A673 (cell line): ENCODE data around the gene BGN. TPM values are rescaled to one million over a fixed set of nuclear protein-coding genes. Genes with fewer than 3 reads are reported as not detected.

Experiments used
- BruUV-seq: library from RNA; stranded (reverse); fragments of 400-500 nt; replicated peaks from 2 replicates; lab custom pipeline; 2021; lab: Mats Ljungman, UMichigan
- CTCF ChIA-PET: fragments of 300-600 bp; sonication (Branson Sonifier 250); formaldehyde crosslinking; loops from one replicate; lab custom pipeline; 2022; ENCODE audit warnings: antibody characterized with exemption; lab: Charles Lee
- POLR2A ChIA-PET: fragments of 300-600 bp; sonication (Branson Sonifier 250); formaldehyde crosslinking; loops from one replicate; lab custom pipeline; 2022; ENCODE audit warnings: antibody characterized with exemption; ENCODE audit not compliant: low non-redundant PET; lab: Charles Lee
- DNase-seq: peaks from one replicate; pipeline ENCODE4 v3.0.0-alpha.2; 2015; ENCODE audit warnings: low spot score
- H3K27ac ChIP-seq: fragments of 200-600 bp; sonication (generic); 2 replicates; pipeline ENCODE4 v1.5.1; 2016; ENCODE audit warnings: mixed run types, low read depth, mild to moderate bottlenecking, mixed read lengths, antibody characterized with exemption, low read length; ENCODE audit not compliant: poor library complexity, severe bottlenecking
- H3K27me3 ChIP-seq: fragments of 200-600 bp; sonication (generic); replicated peaks from 2 replicates; pipeline ENCODE4 v1.6.1; 2017; ENCODE audit warnings: mixed run types, low read depth, mild to moderate bottlenecking, mixed read lengths, antibody characterized with exemption, low read length; ENCODE audit not compliant: insufficient read depth, poor library complexity
- H3K36me3 ChIP-seq: fragments of 200-600 bp; sonication (generic); 2 replicates; pipeline ENCODE4 v1.6.1; 2016; ENCODE audit warnings: mixed run types, mild to moderate bottlenecking, mixed read lengths, antibody characterized with exemption, low read length; ENCODE audit not compliant: insufficient read depth, poor library complexity, severe bottlenecking
- H3K4me1 ChIP-seq: fragments of 200-600 bp; sonication (generic); 2 replicates; pipeline ENCODE4 v1.6.1; 2017; ENCODE audit warnings: mixed run types, mild to moderate bottlenecking, mixed read lengths, antibody characterized with exemption, low read length; ENCODE audit not compliant: insufficient read depth, poor library complexity, severe bottlenecking
- H3K4me3 ChIP-seq: fragments of 200-600 bp; sonication (generic); 2 replicates; pipeline ENCODE4 v1.5.1; 2016; ENCODE audit warnings: low read depth, mixed run types, mild to moderate bottlenecking, mixed read lengths, low read length; ENCODE audit not compliant: poor library complexity, severe bottlenecking
- H3K9me3 ChIP-seq: fragments of 200-600 bp; sonication (generic); 2 replicates; pipeline ENCODE4 v1.6.1; 2016; ENCODE audit warnings: mixed run types, low read depth, mild to moderate bottlenecking, mixed read lengths, antibody characterized with exemption, low read length; ENCODE audit not compliant: poor library complexity, severe bottlenecking
- CTCF ChIP-seq: fragments of 300-800, 200-600 bp; sonication (generic); conservative IDR thresholded peaks from 2 replicates; pipeline ENCODE4 v1.5.1; 2017; ENCODE audit warnings: low read depth, mild to moderate bottlenecking, antibody characterized with exemption, low read length, moderate library complexity, mixed read lengths
- EZH2 ChIP-seq: fragments of 200-600 bp; sonication (generic); IDR thresholded peaks from 2 replicates; pipeline ENCODE4 v1.6.1; 2017; ENCODE audit warnings: borderline replicate concordance, low read depth, mild to moderate bottlenecking, mixed read lengths, antibody characterized with exemption, low read length; ENCODE audit not compliant: poor library complexity, severe bottlenecking
- intact Hi-C: fragments of 100-400 bp; cut with micrococcal nuclease; formaldehyde crosslinking; loops from one replicate; pipeline ENCODE4 v1.10.0; 2022; ENCODE audit not compliant: unreplicated experiment
- total RNA-seq: library from RNA; stranded (reverse); gene quantifications from 2 replicates; pipeline ENCODE4 v1.2.3, GENCODE V29; 2021

The BGN gene
- total RNA-seq, 1 experiment from 2014 or later: 51.8 TPM

- Histone ChIP-seq H3K27ac (no peak overlapping the region), H3K27me3 (no peaks in the 10 kb centered on the region), H3K36me3 (no peaks in the 10 kb centered on the region), H3K4me1 (no peaks in the 10 kb centered on the region), H3K9me3 (no peaks in the 10 kb centered on the region), H3K4me3 (no peak overlapping the region)
- intact Hi-C loops: loop anchor here (2.0 to 10.0 kb wide), 2 partner anchors 114 to 400 kb away; no protein-coding TSS in a partner anchor
- DNase-seq: peak; percentile 71
- TF ChIP-seq CTCF (peak; percentile 79), EZH2 (no peak)
- no TSS peak for BruUV-seq
- POLR2A ChIA-PET: interaction anchor here (0.8 kb wide), 1 partner anchor 45 kb away, joined by 3 read pairs; no protein-coding TSS in a partner anchor
- CTCF ChIA-PET: interaction anchor here (1.0 to 1.1 kb wide), 3 partner anchors 107 to 153 kb away, joined by 3 to 8 read pairs (median 4); no protein-coding TSS in a partner anchor
These were observed 59.9 kb downstream of the BGN start for GRCh38 chrX:153554519-153555167.

- ChIA-PET CTCF (no interaction called here), POLR2A (interaction anchor here (0.6 kb wide), 1 partner anchor 460 kb away, joined by 4 read pairs; no protein-coding TSS in a partner anchor)
- BruUV-seq: no TSS peak
- Histone ChIP-seq H3K27me3 (no peaks in the 10 kb centered on the region), H3K27ac (no peak overlapping the region), H3K4me3 (no peak overlapping the region), H3K9me3 (no peaks in the 10 kb centered on the region), H3K36me3 (no peaks in the 10 kb centered on the region), H3K4me1 (no peaks in the 10 kb centered on the region)
- intact Hi-C loops: loop anchor here (10.0 kb wide), 1 partner anchor 398 kb away; no protein-coding TSS in a partner anchor
- TF ChIP-seq CTCF: no peak
- no peak for TF ChIP-seq EZH2
- no peak for DNase-seq
These were observed 62.0 kb downstream of the BGN start for GRCh38 chrX:153556767-153557166.

GRCh38 chrX:153557618-153558355 lies 63.0 kb downstream of the BGN start:
- Histone ChIP-seq H3K27ac (no peak overlapping the region), H3K4me1 (no peaks in the 10 kb centered on the region), H3K27me3 (no peaks in the 10 kb centered on the region), H3K9me3 (no peaks in the 10 kb centered on the region), H3K36me3 (no peaks in the 10 kb centered on the region), H3K4me3 (no peak overlapping the region)
- ChIA-PET POLR2A (no interaction called here), CTCF (no interaction called here)
- no TSS peak for BruUV-seq
- intact Hi-C loops: loop anchor here (10.0 kb wide), 1 partner anchor 397 kb away; no protein-coding TSS in a partner anchor
- no peak for TF ChIP-seq CTCF
- TF ChIP-seq EZH2: no peak
- DNase-seq: no peak

Other genes with a start within 250 kb of the BGN start
- not detected in 2 replicates for gene PNMA6F, start 173.2 kb upstream of the BGN start, total RNA-seq
- gene ZNF275, start 160.8 kb upstream of the BGN start, total RNA-seq: 14.7 and 16.9 TPM in 2 replicates
- gene PNMA6E, start 93.6 kb upstream of the BGN start, total RNA-seq: not detected in 2 replicates
- 0.41 and 0.55 TPM in 2 replicates for gene ZFP92, start 83.5 kb upstream of the BGN start, total RNA-seq
- 0.77 and 2.1 TPM in 2 replicates for gene TREX2, start 48.9 kb upstream of the BGN start, total RNA-seq
- 75.3 and 82.6 TPM in 2 replicates for gene HAUS7, start 24.4 kb upstream of the BGN start, total RNA-seq
- 0.11 and 0.42 TPM in 2 replicates for gene ATP2B3, start 22.7 kb downstream of the BGN start, total RNA-seq
- gene CCNQ, start 104.2 kb downstream of the BGN start, total RNA-seq: 27.1 and 32.4 TPM in 2 replicates
- gene DUSP9, start 152.2 kb downstream of the BGN start, total RNA-seq: 0.92 and 1.4 TPM in 2 replicates
- 0.52 and 0.60 TPM in 2 replicates for gene PNCK, start 178.8 kb downstream of the BGN start, total RNA-seq
- gene SLC6A8, start 192.9 kb downstream of the BGN start, total RNA-seq: 41.4 and 49.8 TPM in 2 replicates
- gene BCAP31, start 229.4 kb downstream of the BGN start, total RNA-seq: 219 and 235 TPM in 2 replicates
- gene ABCD1, start 229.9 kb downstream of the BGN start, total RNA-seq: 7.8 and 8.0 TPM in 2 replicates